ENCODE results near the gene ARL4A.
"Not testable (repeated sequence)": the region's sequence is repeated elsewhere in the genome, so short reads cannot be mapped to it uniquely, and the experiment has no call there.

Gene ARL4A

GRCh38 chr7:12686891-12687717 lies at the start of gene ARL4A:
Gene ARL4A (plus strand): TSS chr7:12687633. CDS start chr7:12688255, 622 bp downstream.
- peak; percentile 96 to 97 for DNase-seq

DNA sequence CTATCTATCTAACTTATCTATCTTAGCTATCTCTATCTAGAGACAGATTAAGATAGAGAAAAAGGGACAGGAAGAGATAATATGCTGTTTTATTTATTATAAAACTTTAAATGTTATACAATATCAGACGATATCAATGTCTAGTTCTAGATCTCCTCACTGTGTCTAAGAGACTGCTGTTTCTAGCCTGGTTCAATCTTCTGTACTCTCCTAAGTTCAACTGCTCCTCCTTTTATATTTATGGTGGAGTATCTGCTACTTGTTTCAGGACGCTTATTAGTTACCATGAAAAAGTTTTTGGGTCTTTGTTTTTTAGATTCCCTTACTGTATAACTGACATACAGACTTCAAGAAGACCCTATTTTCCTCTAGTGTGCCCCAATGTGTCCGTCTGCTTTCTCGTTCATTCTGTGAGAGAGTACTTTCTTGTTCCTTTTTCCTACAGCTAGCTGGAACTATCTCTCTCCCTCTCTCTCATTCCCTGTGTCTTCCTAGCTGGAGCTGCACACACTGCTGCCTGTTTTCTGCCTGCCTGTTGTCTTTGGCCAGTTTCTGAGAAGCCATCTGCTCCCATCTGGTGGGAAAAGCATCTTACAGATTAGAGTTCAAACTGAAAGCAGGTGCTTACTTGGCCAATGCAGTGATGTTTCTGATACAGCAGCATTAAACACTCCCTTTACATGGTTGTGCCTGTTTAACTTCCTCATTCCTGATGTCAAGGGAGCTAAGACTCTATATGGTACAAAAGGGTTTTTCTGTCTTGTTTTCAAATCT lies 49.4 kb upstream of the ARL4A start:
- no peak for DNase-seq

GRCh38 chr7:12638851-12639456 lies 48.5 kb upstream of the ARL4A start:
- peak in 1 of 2 experiments; percentile 3 for DNase-seq

- no peak for DNase-seq
Observed at GRCh38 chr7:12640299-12641096, 46.9 kb upstream of the ARL4A start.

- DNase-seq: no peak
Observed at GRCh38 chr7:12641196-12641595, 46.2 kb upstream of the ARL4A start.

GRCh38 chr7:12642508-12642907 lies 44.9 kb upstream of the ARL4A start:
- no peak for DNase-seq

- no peak for DNase-seq
Observed at GRCh38 chr7:12643001-12643643, 44.3 kb upstream of the ARL4A start.

GRCh38 chr7:12643644-12644043 lies 43.8 kb upstream of the ARL4A start:
- DNase-seq: no peak

- DNase-seq: not testable (repeated sequence)
Observed at GRCh38 chr7:12645212-12645611, 42.2 kb upstream of the ARL4A start.

DNA sequence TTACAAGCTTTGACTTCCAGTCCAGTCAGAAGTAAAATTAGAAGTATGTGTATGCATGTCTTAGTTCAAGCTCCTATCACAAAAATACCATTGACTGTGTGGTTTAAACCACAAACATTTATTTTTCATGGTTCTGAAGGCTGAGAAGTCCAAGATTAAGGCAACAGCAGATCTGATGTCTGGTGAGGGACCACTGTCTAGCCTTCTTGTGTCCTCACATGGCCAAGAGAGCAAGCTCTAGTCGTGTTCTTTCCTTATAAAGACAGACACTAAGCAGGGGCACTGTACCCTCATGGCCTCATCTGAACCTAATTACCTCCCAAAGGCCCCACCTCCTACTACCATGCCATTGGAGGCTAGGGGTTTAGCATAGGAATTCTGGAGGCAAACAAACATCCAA lies 41.3 kb upstream of the ARL4A start:
- no peak for DNase-seq

DNA sequence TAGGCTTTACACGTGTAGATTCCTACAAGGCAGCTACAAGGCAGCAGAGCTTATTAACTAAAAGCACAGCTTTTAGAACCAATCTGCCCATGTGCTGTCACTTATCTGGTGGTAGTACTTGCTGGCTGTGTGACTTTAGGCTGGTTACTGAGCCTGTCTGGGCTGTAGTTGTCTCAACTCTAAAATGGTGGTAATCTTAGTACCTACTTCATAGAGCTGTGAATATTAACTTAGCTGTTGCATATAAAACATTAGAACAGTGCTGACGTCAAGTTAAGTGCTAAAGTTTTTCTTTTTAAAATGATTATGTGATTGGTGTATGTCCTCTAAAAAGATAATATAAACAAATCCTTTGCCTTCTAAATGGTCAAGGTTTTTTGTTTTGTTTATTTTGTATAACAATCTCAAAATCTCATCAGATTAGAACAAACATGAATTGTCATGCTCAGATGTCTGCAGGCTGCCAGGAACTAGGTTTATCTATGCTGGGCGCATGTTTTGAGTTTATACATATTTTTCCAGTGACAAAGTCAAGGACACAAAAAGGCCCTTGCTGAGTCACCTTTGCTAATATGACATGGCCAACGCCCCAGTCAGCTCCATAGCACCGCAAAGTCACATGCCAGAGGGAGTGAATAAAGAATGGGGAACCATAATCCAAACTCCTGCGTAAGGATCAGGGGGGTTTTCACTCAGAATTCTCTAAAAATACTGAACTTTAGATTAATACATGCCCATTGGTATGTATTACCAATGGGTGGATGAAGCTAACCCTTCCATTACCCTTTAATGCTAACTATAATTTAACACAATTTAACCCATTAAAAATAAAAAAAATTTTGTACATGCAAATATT lies 39.8 kb upstream of the ARL4A start:
- DNase-seq: no peak

- DNase-seq: no peak
Observed at GRCh38 chr7:12648704-12649261, 38.6 kb upstream of the ARL4A start.

DNA sequence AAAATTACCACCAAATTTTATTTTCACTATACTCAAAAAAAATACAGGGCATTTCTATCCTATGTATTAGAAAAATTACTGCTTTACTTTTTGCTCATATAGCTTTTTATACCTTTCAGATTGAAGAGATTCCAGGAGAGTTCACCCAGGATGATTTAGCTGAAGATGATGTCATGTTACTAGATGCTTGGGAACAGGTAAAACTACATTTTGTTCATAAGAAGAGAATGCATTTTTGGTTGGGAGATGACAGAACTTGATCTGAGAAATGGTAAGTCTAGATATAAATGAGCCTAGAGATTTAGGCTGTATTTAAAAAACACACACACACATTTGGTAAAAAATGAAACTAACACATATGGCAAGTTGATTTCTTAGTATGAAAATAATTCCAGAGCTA lies 38.1 kb upstream of the ARL4A start:
- no peak for DNase-seq

DNA sequence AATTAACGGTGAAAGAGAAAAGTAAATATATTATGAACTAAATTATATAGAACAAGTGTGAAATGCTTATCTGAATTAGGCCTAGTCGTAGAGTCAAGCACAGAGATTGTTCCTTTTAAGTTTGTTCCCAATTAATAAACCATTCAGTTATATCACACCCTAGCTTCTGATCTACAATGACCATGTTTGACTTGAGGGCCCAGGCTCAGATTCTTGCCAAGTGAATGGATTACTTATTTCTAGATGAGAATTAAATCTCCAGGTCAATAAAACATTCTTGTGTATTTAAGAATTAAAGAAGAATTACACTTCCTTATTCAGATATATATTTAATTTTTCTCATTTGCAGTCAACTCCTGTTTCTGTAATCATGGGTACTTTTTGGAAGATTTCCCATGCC lies 37.4 kb upstream of the ARL4A start:
- DNase-seq: no peak

DNA sequence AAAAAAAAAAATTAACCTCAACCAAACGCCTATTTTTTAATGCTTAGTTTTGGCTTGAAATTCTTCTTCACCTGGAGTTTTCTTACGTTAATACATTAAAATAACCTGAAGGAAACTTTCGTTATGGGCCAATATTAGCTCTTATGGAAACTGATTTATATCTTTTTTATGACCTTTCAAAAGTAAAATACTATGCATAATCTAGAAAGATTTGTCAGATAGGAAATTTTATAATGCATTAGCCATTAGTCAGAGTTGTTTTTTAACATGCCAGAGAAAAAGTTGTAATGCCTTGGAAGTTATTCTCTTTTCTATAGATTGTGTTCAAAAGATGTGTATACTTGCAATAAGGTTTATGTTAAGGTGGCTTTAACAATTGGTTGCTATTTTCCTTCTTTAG lies 34.3 kb upstream of the ARL4A start:
- no peak for DNase-seq

DNA sequence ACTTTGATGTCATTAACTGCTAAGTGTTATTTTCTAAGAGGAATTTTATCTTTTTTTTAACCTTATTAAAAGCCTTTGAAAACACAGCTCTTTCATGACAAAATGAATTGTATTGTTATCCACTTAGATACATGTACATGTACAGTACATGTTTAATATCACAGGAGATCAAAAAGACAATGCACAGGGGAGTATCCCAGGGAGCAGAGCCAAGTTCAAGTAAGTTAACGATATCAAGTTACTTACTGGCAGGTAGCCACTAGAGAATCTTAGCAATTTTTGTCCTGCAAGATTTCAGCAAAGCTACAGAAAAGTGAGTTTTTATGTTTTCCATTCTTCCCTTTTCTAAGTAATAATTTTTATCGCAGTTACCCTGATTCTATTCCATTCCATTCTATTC lies 33.9 kb upstream of the ARL4A start:
- no peak for DNase-seq

GRCh38 chr7:12655161-12655560 lies 32.3 kb upstream of the ARL4A start:
- no peak for DNase-seq

GRCh38 chr7:12660423-12660822 lies 27.0 kb upstream of the ARL4A start:
- not testable (repeated sequence) for DNase-seq

- not testable (repeated sequence) for DNase-seq
Observed at GRCh38 chr7:12660986-12661385, 26.4 kb upstream of the ARL4A start.

- no peak for DNase-seq
Observed at GRCh38 chr7:12661581-12661980, 25.9 kb upstream of the ARL4A start.

All from NCI-H187 (cell line).